Heart right ventricle (tissue), 16 donors: ENCODE measurements around the gene WHRN. TPM values are rescaled to one million over a fixed set of nuclear protein-coding genes. Genes with fewer than 3 reads are reported as not detected.

Experiments
- ATAC-seq, 8 donors: fragments of 200-7000 bp; cut with Tn5 transposase; one replicate each; pipeline ENCODE4 v1.9.1; 2020; ENCODE audit warnings: mild to moderate bottlenecking in 8 of 8, moderate library complexity in 8 of 8, moderate number of reproducible peaks in 1 of 8
- DNase-seq, 2 donors: peaks; one replicate each; pipeline ENCODE4 v3.0.0-alpha.2; 2020
- H3K27ac ChIP-seq, 10 donors: fragments of 200-600 bp; sonication (generic) in 2 of 10; one replicate each; pipeline versions ENCODE4 v1.5.0 to v1.8.0; 2020 to 2022; ENCODE audit warnings: mild to moderate bottlenecking in 3 of 10
- H3K27me3 ChIP-seq, 7 donors: fragments of 200-600 bp; one replicate each; pipeline ENCODE4 v1.8.0; 2021 to 2022; ENCODE audit warnings: mild to moderate bottlenecking in 2 of 7
- H3K36me3 ChIP-seq, 9 donors: fragments of 200-600 bp; sonication (generic) in 1 of 9; one replicate each; pipeline versions ENCODE4 v1.5.0 to v1.8.0; 2020 to 2022; ENCODE audit warnings: mild to moderate bottlenecking in 2 of 9
- H3K4me1 ChIP-seq, 9 donors: fragments of 200-600 bp; sonication (generic) in 1 of 9; one replicate each; pipeline versions ENCODE4 v1.5.0 to v1.8.0; 2020 to 2022; ENCODE audit warnings: mild to moderate bottlenecking in 4 of 9
- H3K4me3 ChIP-seq, 10 donors: fragments of 200-600 bp; sonication (generic) in 2 of 10; one replicate each; pipeline versions ENCODE4 v1.5.0 to v1.8.0; 2020 to 2022; ENCODE audit warnings: mild to moderate bottlenecking in 7 of 10, moderate library complexity in 2 of 10
- H3K9me3 ChIP-seq, 11 donors: fragments of 200-600 bp in 10 of 11; sonication (generic) in 2 of 11; one replicate each; pipeline versions ENCODE4 v1.5.0 to v1.8.0; 2013 to 2022; ENCODE audit warnings: mild to moderate bottlenecking in 2 of 11, control low read depth in 1 of 11, moderate library complexity in 1 of 11
- CTCF ChIP-seq, 9 donors: fragments of 200-600 bp; sonication (generic) in 2 of 9; IDR thresholded peaks; one replicate each; pipeline versions ENCODE4 v1.5.0 to v1.8.0; 2021 to 2022; ENCODE audit warnings: antibody characterized with exemption in 9 of 9, mild to moderate bottlenecking in 5 of 9, moderate library complexity in 1 of 9
- WGBS, 2 donors: extraction: QIAGEN DNeasy Blood & Tissue Kit; methylation state at CpG; one replicate each; pipeline ENCODE4 v1.1.7; 2013; ENCODE audit warnings: inconsistent platforms in 1 of 2; 5-methylcytosine and 5-hydroxymethylcytosine counted together
- intact Hi-C, 10 donors: fragments of 100-400 bp; cut with DNase I; formaldehyde crosslinking; loops; one replicate each; pipeline versions ENCODE4 v1.11.1 to v1.14.2; 2022
- polyA plus RNA-seq, 2 donors: library from polyadenylated mRNA; stranded (reverse); fragments of 200-250 nt; gene quantifications; one replicate each; pipeline ENCODE4 v1.2.3, GENCODE V29; 2013
- total RNA-seq, 10 donors: library from RNA; stranded (reverse); fragmentation: NEBNext Ultra II Directional in 3 of 10; extraction: Animal tissue kit (Norgen Biotek cat#: 25700) in 3 of 10; gene quantifications; one replicate each; pipeline versions ENCODE4 v1.2.1 to v1.2.4, GENCODE V29; 2021 to 2023
- donor health status: Arrhythmogenic right ventricular cardiomyopathy.
- donor health status: ischemic (EF 13 %, LVEDD 7.1; RV severe dilation, severe dysfunction).
- donor health status: healthy with polysubstance abuse.
- donor health status: DM: no; HTN: yes; CAD: no.
- donor health status: DM: no; HTN: no; CAD: no.
- donor health status: ischemic (EF 25% LVEDD 6.9; RV normal size, moderate dysfunction).
- donor health status: ischemic (EF 25% LVEDD 5.7; RV mildly dilated, moderate dysfunction).
- donor health status: healthy.
- donor health status: DM: yes; HTN: yes; CAD: no.
- donor health status: Ischemic cardiomyopathy.
- donor health status: ischemic (EF 35%, LVEDD 5.7; RV mildly dilated, moderate dysfunction).
- donor health status: nonischemic (EF 11% LVEDD 7.7; RV severe dilation, severe dysfunction).
- donor health status: DM: yes; HTN: yes; CAD: no.
- donor health status: PGD.
- donor health status: ischemic (EF 29% LVEDD 5.4; RV normal size, mild dysfunction).
- donor health status: nonischemic (EF 23%, LVEDD 6.1; RV moderate dilation, normal function).

WHRN gene
- total and polyA plus RNA-seq, 12 donors, result 0.13 to 1.3 (median 0.58) TPM; not detected in 1

DNA sequence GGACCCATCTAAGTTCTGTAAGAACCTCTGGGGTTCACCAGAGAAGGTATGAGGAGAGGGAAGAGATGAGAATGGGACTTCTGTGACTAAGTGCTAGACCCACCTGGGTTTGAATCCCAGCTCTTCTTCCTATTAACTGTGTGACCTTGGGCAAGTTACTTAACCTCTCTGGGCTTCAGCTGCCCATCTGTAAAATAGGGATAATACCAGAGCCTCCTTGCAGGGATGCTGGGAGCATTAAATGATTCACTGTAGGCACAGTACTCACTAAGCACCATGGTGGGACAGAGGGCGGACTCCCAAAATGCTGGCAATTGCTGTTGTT, 53.6 kb downstream of the WHRN start:
- Histone ChIP-seq H3K9me3 (peaks cover 0 to 13% (median 0%) of the 10 kb centered on the region in 11 donors), H3K27ac (no peak overlapping the region), H3K36me3 (no peaks in the 10 kb centered on the region), H3K4me3 (no peak overlapping the region), H3K4me1 (peaks cover 0 to 8% (median 0%) of the 10 kb centered on the region in 9 donors), H3K27me3 (peaks cover 0 to 21% (median 0%) of the 10 kb centered on the region in 7 donors)
- ATAC-seq (no peak), DNase-seq (no peak)
- intact Hi-C loops, result no loop called here
- no peak for TF ChIP-seq CTCF (IDR thresholded peaks at IDR 0.05)
- 96 to 100% methylated on average over 1 of the region's 1 CpG for WGBS, 2 donors

GRCh38 chr9:114450833-114451706, 54.2 kb downstream of the WHRN start:
- intact Hi-C loops, result no loop called here
- DNase-seq, result no peak
- H3K36me3 ChIP-seq, result no peaks in the 10 kb centered on the region
- H3K27me3 ChIP-seq, result peaks cover 0 to 21% (median 0%) of the 10 kb centered on the region in 7 donors
- 82 to 86% methylated on average over 12 of the region's 12 CpGs for WGBS, 2 donors
- H3K4me1 ChIP-seq, result peaks cover 0 to 8% (median 0%) of the 10 kb centered on the region in 9 donors
- H3K9me3 ChIP-seq, result peaks cover 0 to 13% (median 0%) of the 10 kb centered on the region in 11 donors
- no peak overlapping the region for H3K27ac ChIP-seq
- no peak overlapping the region for H3K4me3 ChIP-seq
- TF ChIP-seq CTCF (IDR thresholded peaks at IDR 0.05), result no peak
- no peak for ATAC-seq

- Histone ChIP-seq H3K27ac (no peak overlapping the region), H3K9me3 (peaks cover 0 to 13% (median 0%) of the 10 kb centered on the region in 11 donors), H3K36me3 (no peaks in the 10 kb centered on the region), H3K27me3 (peaks cover 0 to 19% (median 0%) of the 10 kb centered on the region in 7 donors), H3K4me3 (no peak overlapping the region), H3K4me1 (peaks cover 0 to 8% (median 0%) of the 10 kb centered on the region in 9 donors)
- intact Hi-C loops, result no loop called here
- ATAC-seq (no peak), DNase-seq (no peak)
- WGBS, 2 donors, result 71 to 75% methylated on average over 3 of the region's 3 CpGs
- TF ChIP-seq CTCF (IDR thresholded peaks at IDR 0.05), result no peak
These were observed 55.1 kb downstream of the WHRN start for GRCh38 chr9:114450181-114450580.

DNA sequence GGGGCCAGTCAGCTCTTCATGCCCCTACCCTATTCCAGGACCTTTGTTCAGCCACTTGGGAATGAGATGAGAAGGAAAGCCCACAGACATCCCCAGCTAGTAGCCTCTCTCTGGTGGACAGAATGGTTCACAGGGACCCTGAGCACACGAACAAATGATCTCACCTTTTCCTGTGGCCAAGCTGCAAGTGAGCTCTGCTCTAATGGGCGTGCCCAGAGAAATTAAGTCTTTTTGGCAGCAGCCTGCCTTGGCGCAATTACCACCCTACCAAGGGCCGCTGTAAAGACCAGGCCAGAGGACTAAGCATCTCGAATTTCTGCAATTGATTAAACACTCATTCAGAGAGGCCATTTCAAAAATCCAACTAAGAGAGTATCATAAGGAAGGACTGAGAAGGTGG, 56.0 kb downstream of the WHRN start:
- ATAC-seq, result no peak
- 65 to 76% methylated on average over 5 of the region's 5 CpGs for WGBS, 2 donors

More for the DNA sequence above, 56.0 kb downstream of the WHRN start:
- no peak for DNase-seq
- Histone ChIP-seq H3K9me3 (peaks cover 0 to 8% (median 0%) of the 10 kb centered on the region in 11 donors), H3K27me3 (peaks cover 0 to 15% (median 0%) of the 10 kb centered on the region in 7 donors), H3K4me1 (peaks cover 0 to 8% (median 0%) of the 10 kb centered on the region in 9 donors), H3K4me3 (no peak overlapping the region), H3K27ac (no peak overlapping the region), H3K36me3 (no peaks in the 10 kb centered on the region)
- intact Hi-C loops, result no loop called here
- TF ChIP-seq CTCF (IDR thresholded peaks at IDR 0.05), result no peak
